CD4-positive, alpha-beta T cell treated with Interleukin-15 for 1 hour (primary cell): ENCODE measurements around the gene SYT6.
"Not testable (repeated sequence)": the region's sequence is repeated elsewhere in the genome, so short reads cannot be mapped to it uniquely, and the experiment has no call there.

Experiments
- DNase-seq: peaks from one replicate; pipeline ENCODE4 v3.0.0-alpha.2; 2020

The SYT6 gene

GRCh38 chr1:114090738-114091505 is 62.7 kb downstream of the SYT6 start:
- no peak for DNase-seq

GRCh38 chr1:114089502-114090138 is 64.0 kb downstream of the SYT6 start:
- DNase-seq, result no peak

- no peak for DNase-seq
These were observed 65.0 kb downstream of the SYT6 start for GRCh38 chr1:114088392-114089299.

- DNase-seq, result no peak
These were observed 66.2 kb downstream of the SYT6 start for GRCh38 chr1:114087495-114087894.

- DNase-seq, result no peak
These were observed 66.9 kb downstream of the SYT6 start for GRCh38 chr1:114086601-114087368.

GRCh38 chr1:114082867-114083585 is 70.6 kb downstream of the SYT6 start:
- no peak for DNase-seq

- no peak for DNase-seq
These were observed 71.4 kb downstream of the SYT6 start for GRCh38 chr1:114082304-114082630.

GRCh38 chr1:114081437-114082303 is 72.0 kb downstream of the SYT6 start:
- no peak for DNase-seq

- no peak for DNase-seq
These were observed 72.9 kb downstream of the SYT6 start for GRCh38 chr1:114080511-114081436.

GRCh38 chr1:114079596-114080190 is 74.0 kb downstream of the SYT6 start:
- DNase-seq, result no peak

GRCh38 chr1:114078116-114078515 is 75.6 kb downstream of the SYT6 start:
- DNase-seq, result no peak

- DNase-seq, result no peak
These were observed 76.5 kb downstream of the SYT6 start for GRCh38 chr1:114077188-114077587.

- DNase-seq, result no peak
These were observed 77.4 kb downstream of the SYT6 start for GRCh38 chr1:114076308-114076707.

- DNase-seq, result no peak
These were observed 78.0 kb downstream of the SYT6 start for GRCh38 chr1:114075546-114076242.

GRCh38 chr1:114075105-114075504 is 78.6 kb downstream of the SYT6 start:
- no peak for DNase-seq

- no peak for DNase-seq
These were observed 81.4 kb downstream of the SYT6 start for GRCh38 chr1:114072246-114072645.

GRCh38 chr1:114069762-114070161 is 83.9 kb downstream of the SYT6 start:
- not testable (repeated sequence) for DNase-seq

- DNase-seq, result not testable (repeated sequence)
These were observed 85.0 kb downstream of the SYT6 start for GRCh38 chr1:114068684-114069083.

- not testable (repeated sequence) for DNase-seq
These were observed 88.0 kb downstream of the SYT6 start for GRCh38 chr1:114065671-114066070.
